DOHH2 (cell line): Measurements from ENCODE around the gene H1-8.

ENCODE experiments used
- H3F3A ChIP-seq: fragments of 200-600 bp; sonication (generic), shearing (Covaris generic); 2 replicates; pipeline ENCODE4 v1.6.0; 2016; ENCODE audit warnings: antibody characterized with exemption, mild to moderate bottlenecking; ENCODE audit not compliant: control insufficient read depth, insufficient read depth
- H3K27ac ChIP-seq: fragments of 200-600 bp; sonication (generic); 2 replicates; pipeline ENCODE4 v1.5.1; 2014; ENCODE audit warnings: low read depth, mild to moderate bottlenecking, low read length, moderate library complexity
- H3K27me3 ChIP-seq: fragments of 200-600 bp; sonication (generic); 2 replicates; pipeline ENCODE4 v1.6.1; 2014; ENCODE audit warnings: mild to moderate bottlenecking, low read length, mixed read lengths; ENCODE audit not compliant: control insufficient read depth
- H3K36me3 ChIP-seq: fragments of 200-600 bp; sonication (generic); 2 replicates; pipeline ENCODE4 v1.6.1; 2014; ENCODE audit warnings: mild to moderate bottlenecking, low read length, moderate library complexity, mixed read lengths; ENCODE audit not compliant: control insufficient read depth
- H3K4me1 ChIP-seq: fragments of 200-600 bp; sonication (generic); 2 replicates; pipeline ENCODE4 v1.6.1; 2014; ENCODE audit warnings: mild to moderate bottlenecking, low read length, mixed read lengths; ENCODE audit not compliant: control insufficient read depth
- H3K4me2 ChIP-seq: fragments of 200-600 bp; sonication (generic); 2 replicates; pipeline ENCODE4 v1.6.0; 2014; ENCODE audit warnings: mild to moderate bottlenecking, low read length, moderate library complexity
- H3K4me3 ChIP-seq: fragments of 200-600 bp; sonication (generic); 2 replicates; pipeline ENCODE4 v1.5.1; 2014; ENCODE audit warnings: mild to moderate bottlenecking, low read length, mixed read lengths
- H3K79me2 ChIP-seq: fragments of 200-600 bp; sonication (generic); 2 replicates; pipeline ENCODE4 v1.6.1; 2014; ENCODE audit warnings: mild to moderate bottlenecking, low read length, mixed read lengths; ENCODE audit not compliant: control insufficient read depth
- H3K9me2 ChIP-seq: fragments of 200-600 bp; sonication (generic); replicated peaks from 2 replicates; pipeline ENCODE4 v1.6.1; 2014; ENCODE audit warnings: mild to moderate bottlenecking, low read length, mixed read lengths; ENCODE audit not compliant: control insufficient read depth
- H3K9me3 ChIP-seq: fragments of 200-600 bp; sonication (generic); 2 replicates; pipeline ENCODE4 v1.6.1; 2014; ENCODE audit warnings: antibody characterized with exemption, low read length, mixed read lengths; ENCODE audit not compliant: control insufficient read depth, insufficient read depth
- H4K20me1 ChIP-seq: fragments of 200-600 bp; sonication (generic); 2 replicates; pipeline ENCODE4 v1.6.0; 2014; ENCODE audit warnings: low read depth, mild to moderate bottlenecking, antibody characterized with exemption, low read length, moderate library complexity; ENCODE audit not compliant: control insufficient read depth, insufficient read depth
- CTCF ChIP-seq: fragments of 200-600 bp; sonication (generic); IDR thresholded peaks from one replicate; pipeline ENCODE4 v1.5.1; 2014; ENCODE audit warnings: antibody characterized with exemption, mild to moderate bottlenecking, low read depth, low read length; ENCODE audit not compliant: poor library complexity, severe bottlenecking
- EZH2phosphoT487 ChIP-seq: fragments of 200-600 bp; sonication (generic); IDR thresholded peaks from 2 replicates; pipeline ENCODE4 v1.6.1; 2017; ENCODE audit warnings: borderline replicate concordance, mild to moderate bottlenecking, antibody characterized with exemption, low read length, moderate library complexity, mixed read lengths

Gene H1-8

GRCh38 chr3:129598000-129598381, 55.0 kb downstream of the H1-8 start:
- Histone ChIP-seq H3K4me2 (no peak overlapping the region), H3F3A (no peaks in the 10 kb centered on the region), H3K9me2 (no peaks in the 10 kb centered on the region), H3K9me3 (no peaks in the 10 kb centered on the region), H4K20me1 (no peaks in the 10 kb centered on the region), H3K79me2 (no peaks in the 10 kb centered on the region), H3K27ac (no peak overlapping the region), H3K4me1 (peaks cover 7% of the 10 kb centered on the region), H3K4me3 (no peak overlapping the region), H3K27me3 (peaks cover 13% of the 10 kb centered on the region), H3K36me3 (no peaks in the 10 kb centered on the region)
- TF ChIP-seq EZH2phosphoT487 (no peak), CTCF (no peak)

DNA sequence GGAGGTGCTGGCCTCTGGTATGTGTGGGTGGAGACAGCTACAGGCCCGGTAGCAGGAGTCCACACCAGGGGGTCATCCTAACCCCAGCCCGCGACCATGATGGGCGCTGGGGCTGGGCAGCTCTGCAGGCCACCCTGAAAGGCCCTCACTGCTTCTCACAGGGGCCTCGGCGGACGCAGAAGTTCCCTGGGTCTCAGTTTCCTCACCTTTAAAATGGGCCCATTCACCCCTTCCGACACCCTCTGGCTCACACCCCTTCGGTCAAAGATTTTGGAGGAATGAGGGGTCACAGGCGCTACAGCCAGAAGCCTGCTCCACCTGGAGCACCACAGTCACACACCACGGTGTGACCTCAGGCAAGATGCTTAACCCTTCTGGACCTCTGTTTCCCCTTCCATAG, 55.5 kb downstream of the H1-8 start:
- Histone ChIP-seq H3K79me2 (no peaks in the 10 kb centered on the region), H3K4me3 (no peak overlapping the region)

DNA sequence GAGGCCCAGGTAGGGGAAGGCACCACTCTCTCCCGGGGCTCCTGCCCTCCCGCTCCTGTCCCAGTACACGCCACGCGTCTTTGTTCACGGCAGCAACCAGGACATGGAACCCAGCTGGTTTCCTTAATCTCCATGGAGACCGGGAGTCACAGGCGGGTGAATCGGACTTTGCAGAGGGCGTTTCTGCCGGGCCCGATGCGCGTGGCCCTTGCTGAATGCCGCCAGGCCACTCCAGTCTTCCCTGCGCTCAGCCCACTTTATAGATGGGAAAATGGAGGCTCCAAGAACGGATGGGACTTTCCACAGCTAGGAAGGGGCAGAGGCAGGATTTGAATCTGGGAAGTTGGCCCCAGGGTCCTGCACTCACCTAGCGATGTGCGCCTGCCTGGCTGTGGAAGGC, 56.1 kb downstream of the H1-8 start:
- H3K4me1 ChIP-seq, result no peaks in the 10 kb centered on the region

More for the DNA sequence above, 55.5 kb downstream of the H1-8 start:
- TF ChIP-seq CTCF (no peak), EZH2phosphoT487 (no peak)
- H3F3A ChIP-seq, result no peaks in the 10 kb centered on the region
- no peaks in the 10 kb centered on the region for H3K9me3 ChIP-seq
- H3K4me1 ChIP-seq, result peaks cover 5% of the 10 kb centered on the region
- H3K4me2 ChIP-seq, result no peak overlapping the region
- no peak overlapping the region for H3K27ac ChIP-seq
- H3K36me3 ChIP-seq, result no peaks in the 10 kb centered on the region
- no peaks in the 10 kb centered on the region for H3K9me2 ChIP-seq
- H3K27me3 ChIP-seq, result peaks cover 8% of the 10 kb centered on the region
- no peaks in the 10 kb centered on the region for H4K20me1 ChIP-seq

More for the DNA sequence above, 56.1 kb downstream of the H1-8 start:
- Histone ChIP-seq H3K27ac (no peak overlapping the region), H4K20me1 (no peaks in the 10 kb centered on the region), H3K9me3 (no peaks in the 10 kb centered on the region), H3K79me2 (no peaks in the 10 kb centered on the region), H3K4me3 (no peak overlapping the region), H3K4me2 (no peak overlapping the region), H3K9me2 (no peaks in the 10 kb centered on the region), H3F3A (no peaks in the 10 kb centered on the region), H3K36me3 (no peaks in the 10 kb centered on the region), H3K27me3 (peaks cover 2% of the 10 kb centered on the region; the same call in 1 of the 2 replicates)
- no peak for TF ChIP-seq CTCF
- TF ChIP-seq EZH2phosphoT487, result no peak
